AG04450 (cell line): Measurements from ENCODE around the gene SNX22. TPM values are rescaled to one million over a fixed set of nuclear protein-coding genes. Genes with fewer than 3 reads are reported as not detected.

ENCODE experiments used
- CTCF ChIA-PET: fragments of 300-600, 350-600 bp; formaldehyde crosslinking; extraction: SDS; loops from one replicate; lab custom pipeline; 2022; ENCODE audit warnings: antibody characterized with exemption, inconsistent platforms; lab: Charles Lee
- POLR2A ChIA-PET: fragments of 350-600 bp; formaldehyde crosslinking; extraction: SDS; loops from one replicate; lab custom pipeline; 2021; ENCODE audit warnings: antibody characterized with exemption, inconsistent platforms; lab: Yijun Ruan, JAX
- DNase-seq: peaks from one replicate; pipeline ENCODE4 v3.0.0-alpha.2; 2011; ENCODE audit warnings: low read depth, low spot score
- H3K27ac ChIP-seq: one replicate; pipeline ENCODE4 v1.5.1; 2012; ENCODE audit warnings: low read depth, low read length, control low read depth
- H3K27me3 ChIP-seq: one replicate; pipeline ENCODE4 v1.6.0; 2012; ENCODE audit warnings: low read length; ENCODE audit not compliant: control insufficient read depth, insufficient read depth
- H3K4me3 ChIP-seq: 2 replicates; pipeline ENCODE4 v1.5.1; 2011; ENCODE audit warnings: mild to moderate bottlenecking, low read depth, low read length, control low read depth
- H3K9me3 ChIP-seq: 2 replicates; pipeline ENCODE4 v1.5.1; 2012; ENCODE audit warnings: low read length; ENCODE audit not compliant: control insufficient read depth, insufficient read depth
- polyA plus RNA-seq: library from polyadenylated mRNA; depleted of rRNA; stranded (reverse); fragments of >200 nt; gene quantifications from 2 replicates; pipeline ENCODE4 v1.2.3, GENCODE V29; 2011
- TF ChIP-seq, protein P1 (sequence below): IDR thresholded peaks from 2 replicates; pipeline ENCODE4 v1.5.1; 2011; ENCODE audit warnings: low read depth, low read length, control low read depth, inconsistent platforms

The SNX22 gene
- polyA plus RNA-seq, 1 experiment: 0.06 TPM

- Histone ChIP-seq H3K27me3 (peaks cover 13% of the 10 kb centered on the region), H3K4me3 (no peak overlapping the region), H3K9me3 (no peaks in the 10 kb centered on the region; the same call in 1 of the 2 replicates), H3K27ac (no peak overlapping the region)
- DNase-seq: no peak
- ChIA-PET CTCF (no interaction called here), POLR2A (no interaction called here)
- TF ChIP-seq, protein P1, sequence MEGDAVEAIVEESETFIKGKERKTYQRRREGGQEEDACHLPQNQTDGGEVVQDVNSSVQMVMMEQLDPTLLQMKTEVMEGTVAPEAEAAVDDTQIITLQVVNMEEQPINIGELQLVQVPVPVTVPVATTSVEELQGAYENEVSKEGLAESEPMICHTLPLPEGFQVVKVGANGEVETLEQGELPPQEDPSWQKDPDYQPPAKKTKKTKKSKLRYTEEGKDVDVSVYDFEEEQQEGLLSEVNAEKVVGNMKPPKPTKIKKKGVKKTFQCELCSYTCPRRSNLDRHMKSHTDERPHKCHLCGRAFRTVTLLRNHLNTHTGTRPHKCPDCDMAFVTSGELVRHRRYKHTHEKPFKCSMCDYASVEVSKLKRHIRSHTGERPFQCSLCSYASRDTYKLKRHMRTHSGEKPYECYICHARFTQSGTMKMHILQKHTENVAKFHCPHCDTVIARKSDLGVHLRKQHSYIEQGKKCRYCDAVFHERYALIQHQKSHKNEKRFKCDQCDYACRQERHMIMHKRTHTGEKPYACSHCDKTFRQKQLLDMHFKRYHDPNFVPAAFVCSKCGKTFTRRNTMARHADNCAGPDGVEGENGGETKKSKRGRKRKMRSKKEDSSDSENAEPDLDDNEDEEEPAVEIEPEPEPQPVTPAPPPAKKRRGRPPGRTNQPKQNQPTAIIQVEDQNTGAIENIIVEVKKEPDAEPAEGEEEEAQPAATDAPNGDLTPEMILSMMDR: no peak
Observed at GRCh38 chr15:64148168-64148567, 3.4 kb upstream of the SNX22 start.

GRCh38 chr15:64148581-64148980, 3.0 kb upstream of the SNX22 start:
- Histone ChIP-seq H3K27ac (no peak overlapping the region), H3K9me3 (no peaks in the 10 kb centered on the region; the same call in 1 of the 2 replicates), H3K4me3 (no peak overlapping the region), H3K27me3 (peaks cover 13% of the 10 kb centered on the region)
- POLR2A ChIA-PET: no interaction called here
- TF ChIP-seq, protein P1: no peak
- CTCF ChIA-PET: no interaction called here
- no peak for DNase-seq

DNA sequence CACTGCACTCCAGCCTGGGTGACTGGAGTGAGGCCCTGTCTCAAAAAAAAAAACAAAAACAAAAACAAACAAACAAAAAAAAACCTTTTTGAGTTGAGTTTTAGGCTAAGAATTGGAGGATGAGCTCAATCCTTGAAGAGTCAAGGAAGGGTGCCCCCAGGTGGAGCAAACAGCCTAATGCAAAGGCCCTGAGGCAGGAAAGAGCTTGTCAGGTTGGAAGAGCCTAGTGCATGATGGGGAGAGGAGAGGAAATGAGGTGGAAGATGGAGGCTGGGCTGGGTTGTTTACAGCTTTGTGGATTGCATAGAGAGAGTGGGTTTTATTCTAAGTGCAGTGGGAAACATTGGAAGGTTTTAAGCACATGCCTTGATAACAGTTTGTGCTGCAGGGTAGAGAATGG, 2.1 kb upstream of the SNX22 start:
- H3K27ac ChIP-seq: no peak overlapping the region
- ChIA-PET CTCF (no interaction called here), POLR2A (interaction anchor here (0.7 to 1.2 kb wide), 3 partner anchors 10 to 1331 kb away, joined by 3 to 4 read pairs (median 4); no protein-coding TSS in a partner anchor)
- DNase-seq: no peak
- TF ChIP-seq, protein P1: no peak
- no peaks in the 10 kb centered on the region; the same call in 1 of the 2 replicates for H3K9me3 ChIP-seq
- H3K4me3 ChIP-seq: no peak overlapping the region
- peaks cover 13% of the 10 kb centered on the region for H3K27me3 ChIP-seq

DNA sequence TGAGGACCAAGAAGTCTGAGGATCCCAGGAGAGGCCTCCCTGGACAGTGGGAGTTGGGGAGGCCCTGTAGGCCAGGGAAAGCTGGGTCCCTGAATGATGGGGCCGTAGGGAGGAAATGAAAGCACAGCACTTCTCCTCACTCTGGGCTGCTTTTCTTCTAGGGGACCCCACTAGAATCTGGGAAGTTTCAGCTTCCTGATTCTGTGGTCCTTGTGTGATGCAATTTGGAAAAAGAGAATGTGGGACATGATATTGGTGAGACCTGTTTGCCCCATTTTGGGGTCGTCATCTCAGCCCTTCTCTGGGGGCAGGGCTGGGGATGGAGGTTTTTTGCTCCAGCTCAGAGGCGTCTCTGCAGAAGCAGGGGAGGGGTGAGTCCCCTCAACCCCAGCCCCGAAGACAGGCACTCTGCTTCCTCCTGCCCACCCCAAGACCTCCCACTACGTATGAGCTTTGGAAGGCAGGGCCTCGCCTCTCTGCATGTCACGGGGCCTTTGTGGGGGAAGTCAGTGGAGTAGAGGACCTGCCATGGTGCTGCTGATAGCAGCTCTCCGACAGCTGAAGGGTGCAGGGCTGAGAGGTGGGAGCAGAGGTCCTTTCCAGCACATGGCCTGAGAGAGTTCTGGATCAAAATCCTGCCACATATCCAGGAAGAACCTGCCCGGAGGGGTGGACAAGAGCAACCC, 1.5 kb upstream of the SNX22 start:
- POLR2A ChIA-PET: interaction anchor here (0.7 to 1.2 kb wide), 3 partner anchors 9 to 1331 kb away, joined by 3 to 4 read pairs (median 4); no protein-coding TSS in a partner anchor

More for the DNA sequence above, 1.5 kb upstream of the SNX22 start:
- CTCF ChIA-PET: no interaction called here
- DNase-seq: no peak
- no peak overlapping the region for H3K4me3 ChIP-seq
- H3K9me3 ChIP-seq: no peaks in the 10 kb centered on the region; the same call in 1 of the 2 replicates
- H3K27me3 ChIP-seq: peaks cover 13% of the 10 kb centered on the region
- H3K27ac ChIP-seq: no peak overlapping the region
- TF ChIP-seq, protein P1: no peak
